HEK293 (cell line): ENCODE measurements around the gene RAP1GAP.

Experiments
- CTCF ChIA-PET: fragments of 350-600 bp; formaldehyde crosslinking; extraction: SDS; loops from one replicate; lab custom pipeline; 2021; ENCODE audit warnings: antibody characterized with exemption; lab: Yijun Ruan, JAX
- POLR2A ChIA-PET: fragments of 300-600 bp; formaldehyde crosslinking; extraction: SDS; loops from one replicate; lab custom pipeline; 2020; ENCODE audit warnings: antibody characterized with exemption, inconsistent platforms; lab: Yijun Ruan, JAX
- H3K27ac ChIP-seq: fragments of 200-500 bp; sonication (Bioruptor generic); 2 replicates; pipeline ENCODE4 v1.5.1; 2014; ENCODE audit warnings: low read depth, low read length, control low read depth, inconsistent platforms; ENCODE audit errors: extremely low read depth
- H3K36me3 ChIP-seq, 2 experiments: fragments of 200-500 bp in 1 of 2; sonication (Bioruptor generic) in 1 of 2; 1 replicate in 1 of 2; 2 replicates in 1 of 2; pipeline ENCODE4 v1.5.1; 2014 to 2017; ENCODE audit warnings: inconsistent platforms in 2 of 2, low read length in 2 of 2; ENCODE audit not compliant: control insufficient read depth in 2 of 2, insufficient read depth in 1 of 2
- H3K4me1 ChIP-seq: fragments of 200-500 bp; sonication (Bioruptor generic); 2 replicates; pipeline ENCODE4 v1.5.1; 2014; ENCODE audit warnings: mild to moderate bottlenecking, low read length, inconsistent platforms; ENCODE audit not compliant: control insufficient read depth, insufficient read depth
- H3K4me3 ChIP-seq: 2 replicates; pipeline ENCODE4 v1.5.1; 2011; ENCODE audit warnings: low read depth, mild to moderate bottlenecking, control low read depth, low read length, moderate library complexity
- H3K9me3 ChIP-seq: fragments of 200-500 bp; sonication (Bioruptor generic); 2 replicates; pipeline ENCODE4 v1.5.1; 2014; ENCODE audit warnings: low read depth, low read length, inconsistent platforms; ENCODE audit not compliant: control insufficient read depth, insufficient read depth
- BCL11B ChIP-seq: fragments of 450-650 bp; formaldehyde crosslinking; IDR thresholded peaks from 2 replicates; pipeline ENCODE4 v1.5.1; 2016; ENCODE audit warnings: low read depth, missing biosample characterization, missing genetic modification characterization
- KLF8 ChIP-seq: fragments of 450-650 bp; formaldehyde crosslinking; IDR thresholded peaks from 2 replicates; pipeline ENCODE4 v1.5.1; 2016; ENCODE audit warnings: missing biosample characterization, missing genetic modification characterization
- ZBTB1 ChIP-seq: fragments of 450-650 bp; formaldehyde crosslinking; IDR thresholded peaks from 2 replicates; pipeline ENCODE4 v1.5.1; 2016; ENCODE audit warnings: missing biosample characterization, missing genetic modification characterization
- ZBTB20 ChIP-seq: fragments of 450-650 bp; formaldehyde crosslinking; IDR thresholded peaks from 2 replicates; pipeline ENCODE4 v1.5.1; 2016; ENCODE audit warnings: missing biosample characterization, missing genetic modification characterization
- ZNF132 ChIP-seq: fragments of 450-650 bp; formaldehyde crosslinking; IDR thresholded peaks from 2 replicates; pipeline ENCODE4 v1.5.1; 2017; ENCODE audit warnings: missing biosample characterization, missing genetic modification characterization, borderline replicate concordance
- ZNF184 ChIP-seq: fragments of 450-650 bp; IDR thresholded peaks from 2 replicates; pipeline ENCODE4 v1.5.1; 2018; ENCODE audit warnings: missing biosample characterization, mild to moderate bottlenecking, missing genetic modification characterization
- ZNF221 ChIP-seq: fragments of 450-650 bp; formaldehyde crosslinking; IDR thresholded peaks from 2 replicates; pipeline ENCODE4 v1.5.1; 2017; ENCODE audit warnings: missing biosample characterization, missing genetic modification characterization, borderline replicate concordance
- ZNF311 ChIP-seq: fragments of 450-650 bp; formaldehyde crosslinking; IDR thresholded peaks from 2 replicates; pipeline ENCODE4 v1.5.1; 2017; ENCODE audit warnings: missing biosample characterization, missing genetic modification characterization, borderline replicate concordance
- ZNF529 ChIP-seq: fragments of 450-650 bp; formaldehyde crosslinking; IDR thresholded peaks from 2 replicates; pipeline ENCODE4 v1.5.1; 2017; ENCODE audit warnings: missing genetic modification characterization, missing biosample characterization; ENCODE audit not compliant: insufficient replicate concordance
- ZNF558 ChIP-seq: fragments of 450-650 bp; formaldehyde crosslinking; IDR thresholded peaks from 2 replicates; pipeline ENCODE4 v1.5.1; 2016; ENCODE audit warnings: missing biosample characterization, missing genetic modification characterization
- ZNF585B ChIP-seq: fragments of 450-650 bp; formaldehyde crosslinking; IDR thresholded peaks from 2 replicates; pipeline ENCODE4 v1.5.1; 2016; ENCODE audit warnings: missing biosample characterization, missing genetic modification characterization
- ZNF768 ChIP-seq: fragments of 450-650 bp; formaldehyde crosslinking; IDR thresholded peaks from 2 replicates; pipeline ENCODE4 v1.5.1; 2018; ENCODE audit warnings: missing biosample characterization, mild to moderate bottlenecking, missing genetic modification characterization
- TF ChIP-seq, protein P1 (sequence below): fragments of 450-650 bp; formaldehyde crosslinking; IDR thresholded peaks from 2 replicates; pipeline ENCODE4 v1.5.1; 2016; ENCODE audit warnings: missing biosample characterization, missing genetic modification characterization
- TF ChIP-seq, protein P2 (sequence below): fragments of 450-650 bp; formaldehyde crosslinking; IDR thresholded peaks from 2 replicates; pipeline ENCODE4 v1.5.1; 2016; ENCODE audit warnings: missing biosample characterization, missing genetic modification characterization
- TF ChIP-seq, protein P3 (sequence below): fragments of 450-650 bp; formaldehyde crosslinking; IDR thresholded peaks from 2 replicates; pipeline ENCODE4 v1.5.1; 2016; ENCODE audit warnings: missing biosample characterization, missing genetic modification characterization
- TF ChIP-seq, protein P4 (sequence below): fragments of 450-650 bp; formaldehyde crosslinking; IDR thresholded peaks from 2 replicates; pipeline ENCODE4 v1.5.1; 2016; ENCODE audit warnings: missing biosample characterization, missing genetic modification characterization

Gene RAP1GAP

DNA sequence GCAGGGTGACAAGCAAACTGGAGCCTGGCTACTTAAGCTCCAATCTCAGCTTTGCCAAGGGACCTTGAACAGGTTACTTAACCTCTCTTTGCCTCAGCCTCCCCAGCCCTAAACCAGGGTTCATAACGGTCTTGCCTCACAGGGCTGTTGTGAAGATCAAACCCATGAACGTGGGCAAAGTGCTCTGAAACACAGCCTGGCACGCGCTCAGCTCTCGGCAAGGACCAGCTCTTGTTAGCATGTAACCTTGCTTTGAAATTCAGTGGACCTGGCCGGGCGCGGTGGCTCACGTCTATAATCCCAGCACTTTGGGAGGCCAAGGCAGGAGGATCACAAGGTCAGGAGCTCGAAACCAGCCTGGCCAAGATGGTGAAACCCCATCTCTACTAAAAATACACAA lies 24.8 kb downstream of the RAP1GAP start:
- Histone ChIP-seq H3K9me3 (no peaks in the 10 kb centered on the region), H3K36me3 (no peaks in the 10 kb centered on the region), H3K4me1 (peaks cover under 1% of the 10 kb centered on the region; the same call in 1 of the 2 replicates), H3K27ac (no peak overlapping the region), H3K4me3 (no peak overlapping the region)
- ChIA-PET CTCF (no interaction called here), POLR2A (interaction anchor here (0.7 kb wide), 1 partner anchor 275 kb away, joined by 8 read pairs; no protein-coding TSS in a partner anchor)
- no peak for TF ChIP-seq ZBTB20 (tag by site-specific recombination)
- TF ChIP-seq KLF8 (tag by site-specific recombination): no peak
- TF ChIP-seq ZNF585B: no peak
- TF ChIP-seq ZNF132 (tag by site-specific recombination): no peak
- no peak for TF ChIP-seq ZNF529 (tag by site-specific recombination)
- TF ChIP-seq ZNF184: no peak
- TF ChIP-seq, protein P1, sequence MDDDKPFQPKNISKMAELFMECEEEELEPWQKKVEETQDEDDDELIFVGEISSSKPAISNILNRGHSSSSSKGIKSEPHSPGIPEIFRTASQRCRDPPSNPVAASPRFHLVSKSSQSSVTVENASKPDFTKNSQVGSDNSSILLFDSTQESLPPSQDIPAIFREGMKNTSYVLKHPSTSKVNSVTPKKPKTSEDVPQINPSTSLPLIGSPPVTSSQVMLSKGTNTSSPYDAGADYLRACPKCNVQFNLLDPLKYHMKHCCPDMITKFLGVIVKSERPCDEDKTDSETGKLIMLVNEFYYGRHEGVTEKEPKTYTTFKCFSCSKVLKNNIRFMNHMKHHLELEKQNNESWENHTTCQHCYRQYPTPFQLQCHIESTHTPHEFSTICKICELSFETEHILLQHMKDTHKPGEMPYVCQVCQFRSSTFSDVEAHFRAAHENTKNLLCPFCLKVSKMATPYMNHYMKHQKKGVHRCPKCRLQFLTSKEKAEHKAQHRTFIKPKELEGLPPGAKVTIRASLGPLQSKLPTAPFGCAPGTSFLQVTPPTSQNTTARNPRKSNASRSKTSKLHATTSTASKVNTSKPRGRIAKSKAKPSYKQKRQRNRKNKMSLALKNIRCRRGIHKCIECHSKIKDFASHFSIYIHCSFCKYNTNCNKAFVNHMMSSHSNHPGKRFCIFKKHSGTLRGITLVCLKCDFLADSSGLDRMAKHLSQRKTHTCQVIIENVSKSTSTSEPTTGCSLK: no peak
- TF ChIP-seq, protein P2, sequence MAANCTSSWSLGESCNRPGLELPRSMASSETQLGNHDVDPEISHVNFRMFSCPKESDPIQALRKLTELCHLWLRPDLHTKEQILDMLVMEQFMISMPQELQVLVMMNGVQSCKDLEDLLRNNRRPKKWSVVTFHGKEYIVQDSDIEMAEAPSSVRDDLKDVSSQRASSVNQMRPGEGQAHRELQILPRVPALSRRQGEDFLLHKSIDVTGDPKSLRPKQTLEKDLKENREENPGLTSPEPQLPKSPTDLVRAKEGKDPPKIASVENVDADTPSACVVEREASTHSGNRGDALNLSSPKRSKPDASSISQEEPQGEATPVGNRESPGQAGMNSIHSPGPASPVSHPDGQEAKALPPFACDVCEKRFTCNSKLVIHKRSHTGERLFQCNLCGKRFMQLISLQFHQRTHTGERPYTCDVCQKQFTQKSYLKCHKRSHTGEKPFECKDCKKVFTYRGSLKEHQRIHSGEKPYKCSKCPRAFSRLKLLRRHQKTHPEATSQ: no peak
- TF ChIP-seq ZNF311 (tag by site-specific recombination): no peak
- no peak for TF ChIP-seq ZBTB1 (tag by site-specific recombination)

DNA sequence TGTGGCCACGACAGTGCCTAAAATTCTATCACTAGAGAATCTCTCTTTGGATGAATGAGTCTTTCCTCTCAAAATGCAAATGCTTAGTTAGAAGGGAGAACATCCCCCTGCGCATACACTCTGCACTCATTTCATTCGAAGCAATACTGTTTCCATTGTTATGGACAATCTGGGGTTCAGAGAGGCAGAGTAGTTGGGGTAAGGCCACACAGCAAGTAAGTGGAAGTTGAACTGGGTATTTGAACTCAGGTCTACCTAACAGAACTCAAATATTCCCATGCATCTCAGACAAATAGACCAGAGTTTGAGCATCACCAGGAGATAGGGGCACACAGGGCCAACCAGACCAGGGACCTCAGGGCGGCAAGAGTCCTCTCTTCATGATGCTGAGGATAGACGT lies 25.5 kb downstream of the RAP1GAP start:
- ChIA-PET CTCF (interaction anchor here (0.7 kb wide), 1 partner anchor 101 kb away, joined by 5 read pairs; no protein-coding TSS in a partner anchor), POLR2A (no interaction called here)
- no peaks in the 10 kb centered on the region for H3K36me3 ChIP-seq
- no peaks in the 10 kb centered on the region for H3K9me3 ChIP-seq
- H3K4me1 ChIP-seq: peaks cover 5% of the 10 kb centered on the region; the same call in 1 of the 2 replicates
- no peak overlapping the region for H3K27ac ChIP-seq
- TF ChIP-seq ZNF768 (tag by site-specific recombination) (peak; percentile 65; the same call in 1 of the 2 replicates), ZNF132 (tag by site-specific recombination) (no peak), ZNF558 (tag by site-specific recombination) (no peak)
- H3K4me3 ChIP-seq: no peak overlapping the region

DNA sequence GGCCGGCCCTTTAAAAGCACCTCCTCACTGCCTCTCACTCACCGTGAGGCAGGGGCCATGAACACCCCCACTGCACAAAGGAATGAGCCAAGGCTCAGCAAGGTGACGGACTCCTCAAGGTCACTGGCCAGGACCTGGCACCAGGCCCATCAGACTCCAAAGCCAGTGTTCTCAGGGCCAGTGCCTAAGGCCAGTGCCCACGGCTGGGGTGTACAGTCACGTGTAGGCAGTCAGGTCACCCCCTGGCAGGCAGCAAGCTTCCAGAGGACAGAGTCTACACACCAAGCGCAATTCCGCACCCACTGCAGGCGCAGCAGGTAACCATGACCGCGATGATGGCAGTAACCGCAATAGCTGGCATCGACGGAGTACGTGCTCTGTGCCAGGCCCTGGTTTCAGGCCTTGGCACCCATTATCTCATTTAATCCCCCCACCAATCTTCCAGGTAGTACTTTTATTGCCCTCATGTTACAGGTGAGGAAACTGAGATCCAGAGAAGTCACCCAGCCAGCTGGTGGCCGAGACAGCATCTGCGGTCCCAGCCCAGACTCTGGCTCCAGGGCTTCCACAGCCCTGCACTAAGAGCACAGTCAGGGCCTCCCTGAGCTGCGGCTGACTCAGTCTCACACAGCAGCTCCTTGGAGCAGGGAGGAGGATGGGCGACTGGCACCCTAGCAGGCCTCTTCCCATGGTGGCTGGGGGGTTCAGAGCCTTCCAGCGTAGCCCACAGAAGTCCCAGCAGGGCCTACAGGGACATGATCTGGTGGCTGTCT lies 27.0 kb downstream of the RAP1GAP start:
- TF ChIP-seq, protein P3, sequence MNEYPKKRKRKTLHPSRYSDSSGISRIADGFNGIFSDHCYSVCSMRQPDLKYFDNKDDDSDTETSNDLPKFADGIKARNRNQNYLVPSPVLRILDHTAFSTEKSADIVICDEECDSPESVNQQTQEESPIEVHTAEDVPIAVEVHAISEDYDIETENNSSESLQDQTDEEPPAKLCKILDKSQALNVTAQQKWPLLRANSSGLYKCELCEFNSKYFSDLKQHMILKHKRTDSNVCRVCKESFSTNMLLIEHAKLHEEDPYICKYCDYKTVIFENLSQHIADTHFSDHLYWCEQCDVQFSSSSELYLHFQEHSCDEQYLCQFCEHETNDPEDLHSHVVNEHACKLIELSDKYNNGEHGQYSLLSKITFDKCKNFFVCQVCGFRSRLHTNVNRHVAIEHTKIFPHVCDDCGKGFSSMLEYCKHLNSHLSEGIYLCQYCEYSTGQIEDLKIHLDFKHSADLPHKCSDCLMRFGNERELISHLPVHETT: no peak
- TF ChIP-seq ZNF221: no peak
- TF ChIP-seq BCL11B (tag by site-specific recombination): no peak
- TF ChIP-seq, protein P4, sequence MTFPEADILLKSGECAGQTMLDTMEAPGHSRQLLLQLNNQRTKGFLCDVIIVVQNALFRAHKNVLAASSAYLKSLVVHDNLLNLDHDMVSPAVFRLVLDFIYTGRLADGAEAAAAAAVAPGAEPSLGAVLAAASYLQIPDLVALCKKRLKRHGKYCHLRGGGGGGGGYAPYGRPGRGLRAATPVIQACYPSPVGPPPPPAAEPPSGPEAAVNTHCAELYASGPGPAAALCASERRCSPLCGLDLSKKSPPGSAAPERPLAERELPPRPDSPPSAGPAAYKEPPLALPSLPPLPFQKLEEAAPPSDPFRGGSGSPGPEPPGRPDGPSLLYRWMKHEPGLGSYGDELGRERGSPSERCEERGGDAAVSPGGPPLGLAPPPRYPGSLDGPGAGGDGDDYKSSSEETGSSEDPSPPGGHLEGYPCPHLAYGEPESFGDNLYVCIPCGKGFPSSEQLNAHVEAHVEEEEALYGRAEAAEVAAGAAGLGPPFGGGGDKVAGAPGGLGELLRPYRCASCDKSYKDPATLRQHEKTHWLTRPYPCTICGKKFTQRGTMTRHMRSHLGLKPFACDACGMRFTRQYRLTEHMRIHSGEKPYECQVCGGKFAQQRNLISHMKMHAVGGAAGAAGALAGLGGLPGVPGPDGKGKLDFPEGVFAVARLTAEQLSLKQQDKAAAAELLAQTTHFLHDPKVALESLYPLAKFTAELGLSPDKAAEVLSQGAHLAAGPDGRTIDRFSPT: peak; percentile 15; the same call in 1 of the 2 replicates
- TF ChIP-seq, all 188 proteins: peak for 1
- H3K9me3 ChIP-seq: no peaks in the 10 kb centered on the region
- no peak overlapping the region for H3K27ac ChIP-seq
- no peak overlapping the region for H3K4me3 ChIP-seq
- POLR2A ChIA-PET: no interaction called here
- CTCF ChIA-PET: no interaction called here
- peaks cover 5% of the 10 kb centered on the region; the same call in 1 of the 2 replicates for H3K4me1 ChIP-seq
- no peaks in the 10 kb centered on the region for H3K36me3 ChIP-seq
